Activated T-cell treated with anti-CD3 and anti-CD28 coated beads, Interleukin-2, amount 50 U/mL, for 48 hours (primary cell): ENCODE measurements around the gene SMAD6.
A peak's percentile ranks its signal among the peaks of the same experiment; 100 is the strongest.

Experiments
- DNase-seq, 2 experiments: peaks; one replicate each; pipeline ENCODE4 v3.0.0-alpha.2; 2020

The SMAD6 gene

DNA sequence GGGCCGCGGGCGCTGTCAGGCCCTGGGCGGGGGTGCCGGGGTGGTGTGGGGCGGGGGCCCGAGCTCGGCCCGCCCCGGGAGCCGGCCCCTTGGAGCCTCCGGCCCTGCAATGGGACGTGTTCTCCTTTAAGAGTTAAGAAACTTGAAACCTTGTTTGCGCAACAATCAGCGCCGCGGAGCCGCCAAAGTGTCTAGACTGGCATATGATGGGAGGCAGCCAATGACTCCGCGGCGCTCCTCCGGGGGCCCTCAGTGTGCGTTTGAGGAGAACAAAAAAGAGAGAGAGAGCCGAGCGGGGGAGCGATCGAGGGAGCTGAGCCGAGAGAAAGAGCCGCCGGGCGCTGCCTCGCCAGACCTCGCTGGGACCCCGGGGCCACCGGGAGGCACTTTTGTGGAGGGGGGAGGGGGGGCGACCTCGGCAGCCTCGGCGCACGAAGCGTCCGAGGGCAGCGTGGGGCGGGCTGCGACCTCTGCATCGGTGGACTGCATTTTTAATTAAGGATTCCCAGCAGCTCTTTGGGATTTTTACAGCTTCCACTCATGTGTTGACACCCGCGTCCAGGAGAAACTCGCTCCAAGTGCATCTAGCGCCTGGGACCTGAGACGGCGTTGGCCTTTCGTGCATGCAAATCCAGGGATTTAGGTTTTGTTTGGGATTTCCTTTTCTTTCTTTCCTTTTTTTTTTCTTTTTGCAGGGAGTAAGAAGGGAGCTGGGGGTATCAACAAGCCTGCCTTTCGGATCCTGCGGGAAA, at the start of gene SMAD6:
Gene SMAD6, plus strand, starts transcription at position 202 of the 752 bp plus-strand sequence. CDS start 1,023 bp downstream, outside the sequence.
- DNase-seq: peak; percentile 86

DNA sequence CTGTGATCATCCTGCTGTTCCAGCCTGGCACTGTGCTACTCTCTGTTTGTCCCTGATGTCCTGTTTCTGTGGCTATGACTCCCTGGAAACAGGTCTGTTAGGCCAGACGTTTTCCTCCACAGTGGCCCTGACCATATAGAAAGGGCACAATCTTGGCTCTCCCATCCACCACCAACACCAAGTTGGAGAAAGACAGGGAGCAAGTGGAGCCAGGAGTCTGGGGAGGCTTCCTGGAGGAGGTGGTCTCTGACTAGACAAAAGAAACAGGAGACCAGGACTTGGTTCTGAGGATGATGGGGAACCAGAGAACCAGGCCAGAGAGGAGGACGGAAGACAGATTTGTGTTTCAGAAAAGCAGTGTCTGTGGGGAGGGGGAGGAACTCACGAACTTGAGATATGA, 49.2 kb upstream of the SMAD6 start:
- DNase-seq: no peak

DNA sequence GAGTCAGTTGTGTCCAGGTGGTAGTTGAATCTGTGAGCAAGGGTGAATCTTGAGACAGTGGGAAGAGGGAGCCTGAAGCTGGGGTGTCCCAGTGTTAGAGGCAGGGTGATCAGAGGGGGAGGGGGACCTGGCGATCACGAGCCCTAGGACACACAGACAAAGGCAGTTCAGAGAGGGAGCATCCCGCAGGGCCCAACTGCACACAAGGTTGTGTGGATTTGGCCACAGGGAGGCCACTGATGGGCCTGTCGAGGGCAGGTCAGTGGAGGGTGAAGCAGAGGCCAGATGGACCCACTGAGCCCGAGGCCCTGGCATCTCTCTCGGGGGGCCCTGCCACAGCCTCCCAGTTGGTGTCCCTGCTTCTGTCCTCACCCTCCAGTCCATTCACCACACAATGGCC, 48.6 kb upstream of the SMAD6 start:
- no peak for DNase-seq

DNA sequence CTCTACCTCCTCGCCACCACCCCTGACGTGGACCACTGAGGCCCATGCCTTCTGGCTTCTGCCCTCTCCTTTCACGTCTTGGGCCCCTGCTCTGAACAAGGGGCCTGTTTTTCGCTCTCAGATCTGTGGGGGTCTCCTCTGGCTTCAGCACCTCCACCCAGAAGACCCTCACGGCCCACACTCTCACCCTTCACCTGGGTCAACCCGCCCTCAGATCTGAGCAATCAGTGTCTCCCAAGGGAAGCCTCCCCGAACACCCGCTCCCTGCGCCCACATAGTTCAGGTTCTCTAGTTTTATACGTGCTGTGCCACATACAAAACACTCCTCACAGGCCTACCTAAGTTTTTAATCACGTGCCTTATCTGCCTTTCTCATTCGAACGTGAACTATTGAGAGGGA, 48.2 kb upstream of the SMAD6 start:
- DNase-seq: no peak

DNA sequence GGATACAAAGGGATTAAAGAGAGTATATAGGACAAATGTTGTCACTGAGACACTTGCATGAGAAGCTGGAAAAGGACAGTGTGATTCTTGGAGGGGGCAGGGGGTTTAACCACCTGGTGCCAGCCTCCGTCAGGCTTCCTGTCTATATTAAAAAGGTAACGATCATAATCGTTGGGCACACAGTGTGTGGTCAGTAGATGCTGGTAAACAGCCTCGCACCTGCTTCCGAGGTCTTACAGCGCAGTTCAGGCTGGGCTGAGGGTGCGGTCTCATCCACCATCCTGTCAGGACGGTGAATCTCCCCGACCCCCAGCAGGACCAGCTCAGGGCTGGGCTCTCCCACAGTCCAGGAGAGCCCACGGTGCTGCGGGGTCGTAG, 47.7 kb upstream of the SMAD6 start:
- no peak for DNase-seq

DNA sequence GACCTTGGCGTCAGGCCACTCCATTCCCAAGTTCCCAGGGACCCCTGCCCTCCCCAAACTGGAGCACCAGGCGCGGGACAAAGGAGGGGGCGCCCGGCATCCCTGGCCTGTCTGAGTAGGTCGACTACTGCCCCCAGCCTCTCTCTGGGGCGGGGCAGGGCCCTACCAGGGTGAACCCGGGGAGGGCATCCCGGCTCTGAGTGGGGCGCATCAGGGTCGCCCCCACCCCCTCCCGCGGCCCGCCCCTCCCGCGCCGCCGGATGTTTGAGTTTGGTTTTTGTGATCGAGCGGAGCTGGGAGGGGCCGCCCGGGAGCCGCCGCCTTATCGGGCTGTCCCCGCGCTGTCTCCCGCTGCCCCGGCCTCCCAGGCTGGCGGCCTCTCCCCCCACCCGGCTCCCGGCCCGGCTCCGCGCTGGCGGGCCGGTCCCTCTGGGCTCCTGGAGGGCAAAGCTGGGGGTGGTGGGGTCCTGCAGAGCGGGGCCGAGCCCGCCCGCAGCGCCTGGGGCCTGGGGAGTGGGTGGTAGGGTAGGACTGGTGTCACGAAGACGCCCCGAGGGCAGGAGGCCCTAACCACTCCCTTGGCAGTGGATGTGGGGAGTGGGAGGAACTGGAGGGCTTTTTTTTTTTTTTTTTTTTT, 47.2 kb upstream of the SMAD6 start:
- DNase-seq: no peak

DNA sequence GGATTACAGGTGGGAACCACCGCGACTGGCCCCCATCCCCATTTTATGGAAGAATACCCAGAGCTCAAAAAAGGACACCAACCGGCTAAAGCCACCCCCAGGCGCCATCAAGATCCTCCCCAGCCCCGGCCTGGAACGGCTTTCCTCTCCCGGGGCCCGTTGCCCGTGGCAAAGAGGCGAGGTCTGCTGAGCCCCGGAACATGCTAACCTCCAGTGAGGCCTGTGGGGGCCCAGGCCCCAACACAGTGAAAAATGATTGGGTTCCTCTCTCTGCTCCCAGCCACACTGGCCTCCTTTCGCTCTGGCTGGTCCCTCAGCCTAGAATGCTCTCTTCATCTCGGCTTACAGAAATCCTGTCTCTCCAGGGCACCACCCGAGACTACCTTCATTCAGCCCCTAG, 46.5 kb upstream of the SMAD6 start:
- no peak for DNase-seq

DNA sequence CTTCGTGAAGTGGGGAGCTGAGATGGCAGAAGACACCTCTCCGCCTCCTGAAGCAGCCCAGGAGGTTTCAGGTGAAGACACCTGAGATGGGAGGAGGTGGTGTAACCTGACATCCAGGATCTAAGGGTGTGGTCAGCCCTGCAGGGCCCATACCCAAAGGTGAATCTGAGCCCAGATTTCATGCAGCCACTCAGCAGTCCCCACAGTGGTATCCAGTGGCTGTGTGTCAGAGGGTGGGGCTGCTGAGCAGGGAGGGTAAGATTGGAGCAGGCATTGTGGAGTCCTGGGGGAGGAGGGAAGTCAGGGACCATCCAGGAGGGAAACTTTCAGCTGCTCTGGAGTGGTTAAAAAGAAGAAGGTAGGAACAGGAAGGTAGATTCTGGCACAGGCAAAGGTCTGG, 46.0 kb upstream of the SMAD6 start:
- DNase-seq: no peak

DNA sequence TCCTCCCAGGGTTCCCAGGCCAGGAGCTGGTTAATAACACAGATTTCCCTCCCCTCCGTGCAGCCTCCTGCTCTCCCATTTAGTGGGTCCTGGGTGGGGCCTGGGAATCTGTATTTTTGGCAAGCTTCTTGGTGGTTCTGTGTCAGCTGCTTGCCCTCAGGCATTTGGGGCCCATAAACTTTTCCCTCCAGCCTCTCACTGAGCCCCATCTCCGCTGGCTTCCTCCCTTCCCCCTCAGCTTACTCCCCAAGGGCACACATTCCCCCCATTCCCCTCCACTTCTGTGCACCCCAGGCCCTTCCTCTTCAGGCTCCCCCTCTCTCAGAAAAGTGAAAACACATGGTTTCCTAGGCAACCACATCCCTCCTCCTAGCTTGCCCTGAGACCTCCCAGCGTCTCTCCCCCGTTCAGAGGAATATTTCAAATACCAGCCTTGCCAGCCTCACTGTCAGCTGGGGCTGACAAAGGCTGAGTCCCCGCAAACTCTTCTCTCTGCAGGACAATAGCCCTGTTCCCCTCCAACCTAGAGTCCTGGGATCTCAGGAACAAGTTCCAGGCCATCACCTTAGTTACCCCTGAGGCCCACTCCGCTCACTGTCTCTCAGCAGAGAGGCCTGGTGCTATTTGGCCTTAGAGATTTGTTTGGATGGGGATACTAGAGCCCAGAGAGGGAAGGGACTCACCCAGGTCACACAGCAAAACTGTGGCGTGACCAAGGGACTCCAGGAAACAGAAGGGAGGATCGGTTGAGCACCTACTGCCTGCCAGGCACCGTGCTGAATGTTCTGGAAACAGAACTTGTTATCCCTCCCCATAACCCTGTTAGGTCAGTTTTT, 44.6 kb upstream of the SMAD6 start:
- DNase-seq: no peak

DNA sequence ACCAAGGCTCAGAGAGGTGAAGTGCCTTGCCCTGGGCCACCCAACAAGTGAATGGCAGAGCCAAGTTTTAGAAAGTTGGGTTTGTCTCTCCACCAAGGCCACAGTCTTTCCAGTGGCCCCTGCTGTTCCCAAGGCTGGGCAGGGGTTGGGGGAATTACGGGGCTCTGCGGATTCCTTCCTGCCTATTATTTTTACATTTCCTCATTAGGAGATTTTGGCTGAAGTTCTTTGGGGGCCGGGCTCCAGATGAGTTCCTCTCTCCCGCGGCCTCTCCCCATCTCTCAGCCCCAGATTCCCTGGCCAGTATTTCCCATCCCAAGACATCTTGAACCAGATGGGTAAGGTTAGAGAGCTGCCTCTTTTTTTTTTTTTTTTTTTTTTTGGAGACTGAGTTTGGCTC, 44.0 kb upstream of the SMAD6 start:
- DNase-seq: no peak

DNA sequence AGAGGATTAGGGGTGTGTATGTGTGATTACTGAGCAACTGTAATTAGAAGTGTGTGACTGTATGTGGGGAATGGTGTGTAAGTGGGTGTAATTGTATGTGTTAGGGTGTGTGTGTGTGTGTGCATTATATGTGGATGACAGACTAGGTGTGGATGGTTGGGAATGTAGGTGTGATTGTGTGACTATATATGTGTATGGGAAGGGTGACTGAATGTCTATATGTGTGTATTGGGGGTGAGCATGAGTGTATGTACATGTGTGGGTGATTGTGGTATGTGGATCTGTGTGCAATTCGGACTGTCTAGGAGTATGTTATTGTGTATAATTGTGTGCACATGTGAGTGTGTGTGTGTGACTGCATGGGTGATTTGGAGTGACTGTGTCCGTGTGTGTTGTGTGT, 43.2 kb upstream of the SMAD6 start:
- no peak for DNase-seq

DNA sequence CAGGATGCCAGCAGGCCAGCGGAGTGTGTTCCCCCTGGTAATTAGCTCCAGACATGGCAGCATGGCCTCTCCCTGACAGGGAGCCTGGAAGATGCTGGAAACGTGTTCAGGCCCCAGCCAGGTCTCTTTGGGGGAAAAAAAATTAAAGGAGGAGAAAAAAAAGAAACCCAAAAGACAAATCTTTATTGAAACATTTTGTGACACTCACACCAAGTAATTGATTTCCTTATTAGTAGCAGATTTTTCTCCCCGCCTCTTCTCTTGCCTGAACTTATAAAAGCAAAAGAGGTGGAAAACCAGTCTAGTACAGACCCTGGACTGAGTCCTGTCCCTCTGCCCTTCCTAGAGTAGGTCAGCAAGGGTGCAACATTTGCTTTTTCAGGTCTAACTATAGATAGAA, 42.7 kb upstream of the SMAD6 start:
- no peak for DNase-seq

DNA sequence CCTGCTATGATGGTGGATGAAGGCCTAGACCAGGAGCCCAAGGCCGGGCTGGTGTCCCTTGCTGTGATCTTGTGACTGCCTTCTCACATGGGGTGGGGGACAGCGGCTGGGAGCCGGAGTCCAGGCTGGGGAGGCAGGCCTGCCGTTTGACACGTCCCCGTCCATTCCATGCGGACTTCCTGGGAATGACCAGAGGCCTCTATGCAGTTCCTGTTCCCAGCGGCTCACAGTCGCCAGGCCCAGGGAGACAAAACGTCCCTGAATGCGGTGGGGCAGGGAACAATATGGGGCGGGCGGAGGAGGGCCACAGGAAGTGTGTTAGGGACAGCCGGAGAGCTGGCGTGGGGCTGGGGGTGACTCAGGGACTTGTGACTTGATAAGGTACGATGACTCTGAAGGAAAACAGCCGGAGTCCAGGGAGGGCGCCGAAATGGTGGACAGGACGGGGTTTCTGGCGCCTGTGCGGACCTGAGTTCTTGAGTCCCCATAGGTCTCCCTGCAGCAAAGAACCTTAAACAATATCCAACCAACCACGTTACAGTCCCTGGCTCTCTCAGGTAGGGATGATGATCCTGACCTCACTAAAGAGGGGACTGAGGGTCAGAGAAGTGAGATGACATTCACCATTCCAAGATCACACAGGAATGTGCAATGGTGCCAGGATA, 40.5 kb upstream of the SMAD6 start:
- DNase-seq: no peak

DNA sequence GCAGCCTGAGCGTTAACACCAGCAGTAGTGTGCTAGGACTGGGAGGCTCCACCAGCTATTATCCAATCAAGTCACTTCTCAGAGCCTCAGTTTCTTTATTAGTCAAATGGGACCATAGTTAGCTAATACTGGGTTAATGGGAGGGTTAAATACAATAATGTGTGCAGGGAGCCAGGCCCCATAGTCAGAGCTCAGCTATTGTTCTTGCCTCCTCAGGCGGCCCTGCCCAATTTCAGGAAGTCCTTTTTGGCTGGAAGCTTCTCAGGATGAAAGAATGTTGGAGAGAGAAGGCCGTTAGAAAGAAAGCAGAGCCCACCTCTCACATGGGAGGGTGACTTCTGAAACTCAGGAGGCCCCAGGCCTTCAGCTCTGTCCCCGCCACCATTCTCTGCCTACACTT, 39.5 kb upstream of the SMAD6 start:
- no peak for DNase-seq

DNA sequence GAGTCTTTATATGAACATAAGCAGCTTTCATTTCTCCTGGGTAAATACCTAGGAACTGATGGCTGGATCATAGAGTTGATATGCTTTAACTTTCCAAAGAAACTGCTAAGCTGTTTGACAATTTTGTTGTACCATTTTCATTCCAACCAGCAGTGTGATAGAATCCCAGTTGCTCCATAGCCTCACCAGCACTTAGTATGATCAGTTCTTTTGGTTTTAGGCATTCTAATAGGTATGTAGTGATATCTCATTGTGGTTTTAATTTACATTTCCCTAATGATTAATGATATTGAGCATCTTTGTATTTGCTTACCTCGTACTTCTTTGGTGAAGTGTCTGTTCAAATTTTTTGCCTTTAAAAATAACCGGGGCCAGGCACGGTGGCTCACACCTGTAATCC, 38.4 kb upstream of the SMAD6 start:
- DNase-seq: no peak

DNA sequence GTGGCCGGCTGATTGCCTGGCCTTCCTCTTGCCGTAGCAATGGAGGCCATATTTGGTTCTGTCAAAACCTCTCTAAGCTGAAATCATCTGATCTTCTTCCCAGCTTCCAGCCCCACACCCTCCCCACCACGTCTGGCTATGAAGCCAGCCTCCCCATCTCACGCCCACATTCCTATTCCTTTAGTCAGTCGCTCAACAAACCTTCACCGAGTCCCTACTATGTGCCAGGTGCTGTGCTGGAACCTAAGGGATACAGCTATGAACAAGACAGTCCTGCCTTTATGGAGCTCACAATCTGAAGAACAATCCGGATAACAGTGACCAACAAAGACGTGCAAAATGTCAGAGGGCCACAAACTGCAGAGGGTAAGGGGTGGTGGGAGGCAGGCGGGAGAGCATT, 31.9 kb upstream of the SMAD6 start:
- DNase-seq: no peak

DNA sequence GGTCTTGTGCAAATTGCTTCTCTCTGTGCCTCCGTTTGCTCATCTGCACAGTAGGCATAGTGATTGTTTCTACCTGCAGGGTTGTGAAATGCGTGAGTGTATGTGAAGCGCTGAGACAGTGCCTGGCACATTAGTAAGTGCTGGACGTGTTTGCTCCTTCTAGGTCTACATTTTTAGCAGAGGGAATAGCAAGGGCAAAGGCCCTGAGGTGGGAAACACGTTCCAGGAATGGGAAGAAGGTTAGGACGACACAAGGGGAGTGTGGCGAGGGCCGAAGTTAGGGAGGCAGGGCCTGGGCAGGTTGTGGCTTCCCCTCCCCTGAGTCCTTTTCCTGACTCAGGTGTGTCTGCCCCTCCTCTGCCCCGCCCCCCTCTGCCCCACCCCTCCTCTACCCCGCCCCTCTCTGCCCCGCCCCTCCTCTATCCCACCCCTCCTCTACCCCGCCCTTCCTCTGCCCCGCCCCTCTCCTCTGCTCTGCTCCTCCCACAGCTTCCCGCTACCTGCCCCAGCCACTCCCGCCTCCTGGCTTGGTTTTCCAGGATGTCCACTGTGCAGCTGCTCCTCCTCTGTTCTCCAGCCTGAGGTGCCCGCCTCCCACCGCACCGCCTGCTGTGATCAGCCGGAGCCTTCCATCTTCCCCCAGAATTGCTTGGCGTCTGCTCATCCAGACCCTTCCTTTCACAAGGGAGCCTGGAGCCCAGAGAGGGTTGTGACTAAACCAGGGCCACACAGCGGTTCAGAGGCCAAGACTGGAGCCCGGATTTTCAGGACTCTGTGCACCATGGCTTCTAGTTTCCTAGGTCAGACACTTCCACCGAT, 31.1 kb upstream of the SMAD6 start:
- DNase-seq: no peak

DNA sequence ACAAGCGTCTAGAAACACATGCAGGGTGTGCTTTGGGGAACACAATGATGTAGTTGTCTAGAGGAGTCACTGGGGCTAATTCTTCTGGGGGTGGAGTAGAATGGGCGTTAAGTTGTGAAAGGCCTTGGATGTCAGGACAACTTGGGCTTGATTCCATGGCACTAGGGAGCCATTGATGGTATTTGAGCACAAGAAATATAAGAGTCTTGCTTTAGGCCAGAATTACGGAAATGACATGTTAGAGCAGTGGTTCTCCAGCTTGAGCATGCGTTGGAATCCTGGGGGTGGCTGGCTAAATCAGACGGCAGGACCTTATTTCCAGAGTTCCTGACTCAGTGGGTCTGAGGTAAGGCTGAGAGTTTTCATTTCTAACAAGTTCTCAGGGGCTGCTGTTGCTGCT, 29.2 kb upstream of the SMAD6 start:
- no peak for DNase-seq

DNA sequence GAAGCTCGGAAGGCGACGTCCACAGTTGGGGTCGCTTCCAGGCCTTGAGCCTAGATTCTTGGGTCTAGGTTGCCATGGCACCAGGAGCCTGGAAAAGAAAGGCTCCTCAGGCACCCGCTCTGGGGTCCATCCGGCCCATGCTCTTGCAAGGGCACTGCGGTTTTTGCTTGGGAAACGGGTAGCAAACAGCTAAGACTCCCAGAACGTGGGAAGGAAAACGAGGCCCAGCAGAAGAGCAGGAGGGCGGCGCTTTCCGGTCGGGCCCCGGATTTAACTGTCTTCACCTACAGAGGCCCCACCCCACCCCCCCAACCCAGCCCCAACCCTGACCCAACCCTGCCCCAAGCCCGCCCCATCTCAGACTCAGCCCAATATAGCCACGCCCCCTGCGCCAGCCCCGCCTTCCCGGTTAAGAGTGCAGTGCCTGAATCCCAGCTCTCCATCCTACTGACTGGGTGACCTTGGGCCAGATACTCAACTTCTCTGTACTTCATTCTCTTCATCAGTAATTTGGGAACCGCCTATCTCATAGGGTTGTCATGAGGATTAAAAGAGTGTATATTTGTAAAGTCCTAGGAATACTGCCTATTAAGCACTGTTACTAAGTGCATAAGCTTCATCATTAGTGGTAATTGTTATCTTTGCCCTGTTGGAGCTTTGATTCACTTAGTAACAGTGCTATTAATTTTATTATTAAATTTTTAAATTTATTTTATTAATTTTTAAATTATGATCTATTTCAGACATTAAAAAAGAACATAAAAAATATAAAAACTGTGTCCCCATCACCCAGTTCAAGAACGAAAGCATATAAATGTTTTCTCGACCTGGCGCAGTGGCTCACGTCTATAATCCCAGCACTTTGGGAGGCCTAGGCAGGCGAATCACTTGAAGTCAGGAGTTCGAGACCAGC, 28.4 kb upstream of the SMAD6 start:
- no peak for DNase-seq

DNA sequence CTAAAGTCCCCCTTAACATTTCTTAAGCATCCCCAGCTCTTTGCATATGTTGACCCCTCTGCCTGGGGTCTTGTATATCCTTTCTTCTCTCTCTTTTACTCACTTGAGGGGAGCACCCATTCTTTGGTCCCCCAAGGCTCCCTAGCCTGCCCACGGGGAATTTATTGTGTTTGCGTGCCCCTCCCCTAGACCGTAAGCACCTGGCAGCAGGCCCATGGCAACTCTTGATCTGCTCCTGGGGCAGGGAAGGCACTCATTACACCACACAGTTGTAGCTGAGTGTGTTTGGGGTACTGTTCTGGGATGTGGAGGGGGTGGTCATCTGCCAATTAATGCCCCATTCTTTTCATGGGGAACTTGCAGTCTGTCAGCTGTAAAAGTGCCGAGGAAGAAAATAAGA, 27.3 kb upstream of the SMAD6 start:
- no peak for DNase-seq

DNA sequence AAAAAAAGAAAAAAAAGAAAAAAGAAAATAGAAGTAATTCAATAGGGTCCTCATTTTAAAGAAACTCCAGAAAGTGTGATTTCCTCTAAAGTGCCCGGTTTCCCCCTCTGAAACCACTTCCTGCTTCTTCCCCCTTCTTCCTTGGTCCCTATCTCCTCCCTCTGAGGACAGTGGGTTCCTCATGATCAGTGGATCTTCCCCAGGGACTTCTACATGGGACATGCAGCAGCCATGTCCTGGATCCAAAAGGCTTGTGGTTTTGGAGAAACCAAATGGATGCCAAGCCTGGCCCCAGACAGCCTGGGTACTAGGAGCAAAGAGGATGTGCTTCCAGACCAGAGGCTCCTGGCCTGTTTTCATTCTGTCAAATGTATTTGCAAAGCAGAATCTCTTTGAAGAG, 26.6 kb upstream of the SMAD6 start:
- DNase-seq: no peak
